Panc1 (cell line): ENCODE measurements around the gene CCDC148.

Experiments
- CTCF ChIP-seq: fragments of 450-650 bp; IDR thresholded peaks from 2 replicates; pipeline ENCODE4 v1.5.1; 2017; ENCODE audit warnings: mild to moderate bottlenecking
- POLR2AphosphoS5 ChIP-seq: IDR thresholded peaks from 2 replicates; pipeline ENCODE4 v1.6.1; 2012; ENCODE audit warnings: mild to moderate bottlenecking, low read depth, low read length, moderate library complexity
- REST ChIP-seq, 2 experiments: IDR thresholded peaks; 2 replicates each; pipeline ENCODE4 v1.6.1; 2011 to 2012; ENCODE audit warnings: low read depth in 2 of 2, control low read depth in 1 of 2, low read length in 1 of 2, mild to moderate bottlenecking in 1 of 2, moderate library complexity in 1 of 2; ENCODE audit not compliant: insufficient read depth in 1 of 2
- SIN3A ChIP-seq: IDR thresholded peaks from 2 replicates; pipeline ENCODE4 v1.6.1; 2012; ENCODE audit warnings: low read depth, mild to moderate bottlenecking, low read length, moderate library complexity, borderline replicate concordance; ENCODE audit not compliant: insufficient read depth
- TCF7L2 ChIP-seq: IDR thresholded peaks from 2 replicates; pipeline ENCODE4 v1.6.1; 2011; ENCODE audit warnings: mild to moderate bottlenecking, low read depth, low read length, inconsistent platforms

- no peak for TF ChIP-seq REST (IDR thresholded peaks at IDR 0.05; ENCODE audit: insufficient read depth in 1 of 2, low read depth in 2 of 2, low read length in 1 of 2)
- no peak for TF ChIP-seq CTCF
- TF ChIP-seq SIN3A, result no peak
- TF ChIP-seq TCF7L2, result no peak
- no peak for TF ChIP-seq POLR2AphosphoS5
Measured at GRCh38 chr2:158346032-158346431, 110.5 kb downstream of the CCDC148 start.
